Stimulated activated CD8-positive, alpha-beta memory T cell treated with anti-CD3 and anti-CD28 coated beads, Interleukin-12 subunit alpha, Interleukin-12 subunit beta, amount 100 ng/mL, for 24 hours (primary cell): ENCODE results near the gene ZNF248.
"Not testable (repeated sequence)": the region's sequence is repeated elsewhere in the genome, so short reads cannot be mapped to it uniquely, and the experiment has no call there.

Source experiments
- DNase-seq: peaks from one replicate; pipeline ENCODE4 v3.0.0-alpha.2; 2020; ENCODE audit errors: extremely low read depth

Gene ZNF248

DNA sequence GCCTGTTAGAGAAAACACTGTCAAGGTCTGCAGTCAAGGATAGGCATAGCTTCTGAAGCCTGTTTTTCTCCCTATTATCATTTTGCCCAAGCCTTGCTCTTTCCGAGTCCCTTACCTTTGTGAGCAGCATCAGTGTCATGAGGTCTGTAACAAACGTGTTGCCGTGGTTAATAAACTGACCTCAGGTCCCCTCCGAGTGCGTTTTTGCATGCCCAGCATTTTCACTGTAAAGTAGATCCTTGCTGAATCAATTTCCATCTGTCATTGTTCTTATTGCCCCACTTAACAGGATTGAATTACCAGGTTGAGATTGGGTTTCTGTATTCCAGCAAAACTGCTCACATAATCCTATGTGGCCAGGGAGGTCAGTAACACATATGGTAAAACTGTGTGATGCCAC lies 110.3 kb downstream of the ZNF248 start:
- DNase-seq = no peak

GRCh38 chr10:37741831-37742230 lies 115.6 kb downstream of the ZNF248 start:
- no peak for DNase-seq

DNA sequence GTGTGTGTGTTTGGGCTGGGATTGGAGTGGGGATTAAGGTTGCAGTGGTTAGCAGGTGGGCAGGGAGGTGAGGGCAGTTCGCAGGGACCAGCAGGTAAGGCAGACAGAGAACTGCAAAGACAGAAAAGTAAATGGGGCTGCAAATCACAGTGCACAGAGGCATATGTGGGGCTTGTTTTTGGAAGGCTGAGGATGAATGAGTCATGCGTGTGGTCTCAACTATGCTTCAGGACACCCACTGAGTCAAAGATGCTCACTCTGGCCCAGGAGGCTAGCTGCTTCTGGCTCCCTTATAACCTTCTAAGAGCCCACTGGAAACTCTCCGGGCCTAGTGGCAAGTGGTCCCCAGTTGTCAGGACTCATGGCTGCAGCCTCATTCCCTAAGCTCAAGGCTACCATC lies 118.2 kb downstream of the ZNF248 start:
- DNase-seq = no peak

DNA sequence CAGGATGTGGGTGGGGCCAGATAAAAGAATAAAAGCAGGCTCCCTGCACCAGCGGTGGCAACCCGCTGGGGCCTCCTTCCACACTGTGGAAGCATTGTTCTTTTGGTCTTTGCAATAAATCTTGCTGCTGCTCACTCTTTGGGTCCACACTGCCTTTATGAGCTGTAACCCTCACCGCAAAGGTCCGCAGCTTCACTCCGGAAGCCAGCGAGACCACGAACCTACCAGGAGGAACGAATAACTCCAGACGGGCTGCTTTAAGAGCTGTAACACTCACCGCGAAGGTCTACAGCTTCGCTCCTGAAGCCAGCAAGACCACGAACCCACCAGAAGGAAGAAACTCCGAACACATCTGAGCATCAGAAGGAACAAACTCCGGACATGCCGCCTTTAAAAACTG lies 119.2 kb downstream of the ZNF248 start:
- not testable (repeated sequence) for DNase-seq

DNA sequence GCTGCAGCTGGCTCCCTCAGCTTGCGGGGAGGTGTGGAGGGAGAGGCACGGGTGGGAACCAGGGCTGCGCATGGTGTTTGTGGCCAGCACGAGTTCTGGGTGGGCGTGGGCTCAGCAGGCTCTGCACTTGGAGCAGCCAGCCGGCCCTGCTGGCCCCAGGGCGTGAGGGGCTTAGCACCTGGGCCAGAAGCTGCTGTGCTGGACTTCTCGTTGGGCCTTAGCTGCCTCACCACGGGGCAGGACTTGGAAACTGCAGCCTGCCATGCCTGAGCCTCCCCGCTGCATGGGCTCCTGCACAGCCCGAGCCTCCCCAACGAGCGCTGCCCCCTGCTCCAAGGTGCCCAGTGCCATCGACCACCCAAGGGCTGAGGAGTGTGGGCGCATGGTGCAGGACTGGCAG lies 120.1 kb downstream of the ZNF248 start:
- DNase-seq = no peak

GRCh38 chr10:37736120-37736519 lies 121.3 kb downstream of the ZNF248 start:
- DNase-seq = no peak

GRCh38 chr10:37734971-37735370 lies 122.4 kb downstream of the ZNF248 start:
- DNase-seq = no peak
